GM12875 (cell line): ENCODE measurements around the gene SSNA1.

Experiments used
- H3K4me3 ChIP-seq: one replicate; pipeline ENCODE4 v1.5.1; 2011; ENCODE audit warnings: low read depth, low read length, control low read depth
- TF ChIP-seq, protein P1 (sequence below): IDR thresholded peaks from 2 replicates; pipeline ENCODE4 v1.5.1; 2011; ENCODE audit warnings: low read depth, mild to moderate bottlenecking, control low read depth, inconsistent platforms, low read length, moderate library complexity, borderline replicate concordance; ENCODE audit not compliant: insufficient read depth

The SSNA1 gene

DNA sequence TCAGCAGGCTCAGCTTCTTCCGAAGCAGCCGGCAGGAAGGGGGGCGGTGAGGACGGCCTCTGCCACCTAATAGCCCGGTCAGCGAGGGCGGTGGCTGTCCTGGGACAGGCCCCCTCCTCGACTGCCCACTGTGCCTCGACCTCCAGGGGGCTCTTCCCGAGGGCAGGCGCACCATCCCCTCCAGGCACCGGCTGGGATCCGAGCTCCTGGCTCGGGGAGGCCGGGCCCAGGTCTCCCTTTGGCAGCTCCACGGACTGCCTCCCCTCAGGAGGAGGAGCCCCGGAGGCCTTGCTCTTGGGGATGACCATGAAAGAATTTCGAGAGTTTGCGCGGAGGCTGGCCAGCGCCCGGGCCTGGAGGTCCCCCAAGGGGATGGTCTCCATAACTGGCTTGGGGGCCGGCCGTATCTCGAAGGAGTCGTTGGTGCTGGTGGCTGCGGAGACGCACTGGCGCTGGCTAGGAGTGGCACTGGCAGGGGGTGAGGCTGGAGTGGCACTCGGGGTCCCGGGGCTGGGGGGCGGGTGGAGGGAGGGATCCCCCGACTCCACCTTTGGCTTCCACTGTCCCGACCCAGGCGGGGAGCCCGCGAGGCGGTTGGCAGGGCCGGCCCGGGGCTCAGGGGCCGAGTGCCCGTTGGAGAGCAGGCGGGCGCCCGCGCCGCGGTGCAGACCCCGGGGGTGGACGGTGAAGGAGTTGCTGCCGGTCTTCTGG, 11.1 kb downstream of the SSNA1 start:
- H3K4me3 ChIP-seq: peak overlapping the region; percentile 45
- TF ChIP-seq, protein P1, sequence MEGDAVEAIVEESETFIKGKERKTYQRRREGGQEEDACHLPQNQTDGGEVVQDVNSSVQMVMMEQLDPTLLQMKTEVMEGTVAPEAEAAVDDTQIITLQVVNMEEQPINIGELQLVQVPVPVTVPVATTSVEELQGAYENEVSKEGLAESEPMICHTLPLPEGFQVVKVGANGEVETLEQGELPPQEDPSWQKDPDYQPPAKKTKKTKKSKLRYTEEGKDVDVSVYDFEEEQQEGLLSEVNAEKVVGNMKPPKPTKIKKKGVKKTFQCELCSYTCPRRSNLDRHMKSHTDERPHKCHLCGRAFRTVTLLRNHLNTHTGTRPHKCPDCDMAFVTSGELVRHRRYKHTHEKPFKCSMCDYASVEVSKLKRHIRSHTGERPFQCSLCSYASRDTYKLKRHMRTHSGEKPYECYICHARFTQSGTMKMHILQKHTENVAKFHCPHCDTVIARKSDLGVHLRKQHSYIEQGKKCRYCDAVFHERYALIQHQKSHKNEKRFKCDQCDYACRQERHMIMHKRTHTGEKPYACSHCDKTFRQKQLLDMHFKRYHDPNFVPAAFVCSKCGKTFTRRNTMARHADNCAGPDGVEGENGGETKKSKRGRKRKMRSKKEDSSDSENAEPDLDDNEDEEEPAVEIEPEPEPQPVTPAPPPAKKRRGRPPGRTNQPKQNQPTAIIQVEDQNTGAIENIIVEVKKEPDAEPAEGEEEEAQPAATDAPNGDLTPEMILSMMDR: no peak

DNA sequence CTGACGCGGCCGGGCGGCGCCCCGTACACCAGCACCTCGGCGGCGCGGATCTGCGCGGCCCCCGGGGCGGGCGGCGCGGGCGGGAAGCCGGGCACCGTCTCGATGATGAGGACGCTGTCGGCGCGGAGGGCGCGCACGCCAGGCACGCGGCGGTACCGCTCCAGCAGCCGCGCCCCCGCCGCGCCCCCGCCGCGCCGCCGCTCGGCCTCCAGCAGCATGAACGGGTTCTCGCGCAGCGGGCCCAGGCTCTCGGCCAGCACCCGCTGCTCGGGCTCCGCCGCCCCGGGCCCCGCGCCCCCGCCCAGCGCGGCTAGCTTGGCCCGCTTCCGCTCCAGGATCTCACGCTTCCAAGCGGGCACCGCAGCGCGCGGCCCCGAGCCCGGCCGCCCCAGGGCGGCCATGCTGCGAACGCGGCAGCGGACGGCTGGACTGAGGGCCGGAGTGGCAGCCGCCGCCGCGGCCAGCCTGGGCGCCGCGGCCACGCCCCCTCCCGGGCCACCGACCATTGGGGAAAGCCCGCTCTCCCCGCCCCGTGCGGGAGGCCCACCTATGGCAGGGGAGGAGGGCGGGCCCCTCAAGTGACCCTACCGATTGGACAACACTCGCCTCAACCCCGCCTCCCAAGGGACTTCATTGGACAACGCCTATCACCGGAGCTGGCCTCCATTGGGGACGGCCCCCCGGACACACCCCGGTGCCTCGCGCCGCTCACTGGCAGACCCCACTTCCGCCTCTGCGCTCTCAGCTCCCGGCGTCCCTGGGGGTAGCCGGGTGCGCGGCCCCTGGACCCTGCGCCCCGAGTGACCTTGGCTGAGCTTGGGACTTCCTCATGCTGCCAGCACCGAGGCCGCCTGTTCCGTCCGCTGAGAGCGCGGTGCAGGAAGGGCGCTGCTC, 12.1 kb downstream of the SSNA1 start, which contains the start of gene TPRN:
TSS of gene TPRN (minus strand) at position 431 of the 894 bp plus-strand sequence. CDS start at position 401, 30 bp downstream.
- peak within 1 kb of the TSS; percentile 65 for H3K4me3 ChIP-seq
- TF ChIP-seq, protein P1: no peak

DNA sequence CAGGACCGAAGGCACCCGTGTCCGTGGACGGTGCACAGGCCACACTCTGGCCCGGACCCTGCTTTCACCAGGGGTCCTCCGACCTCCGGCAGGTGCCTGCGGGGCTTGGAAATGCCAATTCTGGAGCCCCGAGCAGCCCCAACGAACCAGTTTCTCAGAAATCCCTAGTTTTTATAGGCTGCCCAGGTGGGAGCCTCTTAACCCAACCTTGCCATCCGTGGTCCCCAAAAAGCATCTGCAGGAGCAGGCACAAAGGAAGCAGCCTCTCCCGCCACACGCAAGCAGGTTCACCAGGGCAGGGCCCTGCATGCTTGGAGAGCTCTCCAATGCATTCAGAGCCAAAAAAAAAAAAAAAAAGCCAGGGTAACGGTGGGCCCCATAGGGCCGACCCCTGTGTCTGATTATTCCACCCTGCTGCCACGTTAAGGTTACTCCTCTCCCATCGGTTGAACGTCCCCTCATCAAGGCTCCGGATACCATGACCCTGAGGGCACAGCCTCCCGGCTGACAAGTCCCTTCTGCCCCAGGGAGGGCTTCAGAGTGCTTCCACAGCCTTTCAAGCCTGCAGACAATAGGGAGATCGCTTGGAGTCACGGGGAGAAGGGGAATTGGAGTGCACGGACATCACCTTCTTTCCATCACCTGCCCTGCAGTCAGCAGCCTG, 12.9 kb downstream of the SSNA1 start:
- H3K4me3 ChIP-seq: peak overlapping the region; percentile 65
- TF ChIP-seq, protein P1: no peak

DNA sequence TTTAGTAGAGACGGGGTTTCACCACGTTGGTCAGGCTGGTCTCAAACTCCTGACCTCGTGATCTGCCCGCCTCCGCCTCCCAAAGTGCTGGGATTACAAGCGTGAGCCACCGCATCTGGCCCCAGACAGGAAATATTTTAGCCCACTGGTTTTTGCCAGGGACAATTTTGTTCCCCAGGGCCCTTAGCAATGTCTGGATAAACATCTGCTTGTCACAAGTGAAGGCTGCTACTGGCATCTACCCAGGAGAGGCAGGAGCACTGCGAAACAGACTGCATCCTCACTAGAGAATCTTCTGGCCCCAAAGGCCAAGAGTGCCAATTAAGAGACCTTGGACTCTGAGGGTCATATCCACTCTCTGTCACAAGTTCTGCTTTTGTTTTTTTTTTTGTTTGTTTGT, 14.5 kb downstream of the SSNA1 start:
- H3K4me3 ChIP-seq: no peak overlapping the region
- TF ChIP-seq, protein P1: no peak

DNA sequence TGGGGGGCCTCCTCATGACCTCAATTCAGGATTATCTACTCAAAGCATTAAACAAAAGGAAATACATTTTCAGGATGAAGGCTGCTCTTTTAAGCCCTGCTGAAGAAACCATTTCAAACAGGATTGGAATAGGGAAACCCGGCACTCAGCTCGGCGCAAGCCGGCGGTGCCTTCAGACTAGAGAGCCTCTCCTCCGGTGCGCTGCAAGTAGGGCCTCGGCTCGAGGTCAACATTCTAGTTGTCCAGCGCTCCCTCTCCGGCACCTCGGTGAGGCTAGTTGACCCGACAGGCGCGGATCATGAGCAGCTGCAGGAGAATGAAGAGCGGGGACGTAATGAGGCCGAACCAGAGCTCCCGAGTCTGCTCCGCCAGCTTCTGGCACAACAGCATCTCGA, 16.3 kb downstream of the SSNA1 start:
- TF ChIP-seq, protein P1: no peak
- peak overlapping the region; percentile 83 for H3K4me3 ChIP-seq

DNA sequence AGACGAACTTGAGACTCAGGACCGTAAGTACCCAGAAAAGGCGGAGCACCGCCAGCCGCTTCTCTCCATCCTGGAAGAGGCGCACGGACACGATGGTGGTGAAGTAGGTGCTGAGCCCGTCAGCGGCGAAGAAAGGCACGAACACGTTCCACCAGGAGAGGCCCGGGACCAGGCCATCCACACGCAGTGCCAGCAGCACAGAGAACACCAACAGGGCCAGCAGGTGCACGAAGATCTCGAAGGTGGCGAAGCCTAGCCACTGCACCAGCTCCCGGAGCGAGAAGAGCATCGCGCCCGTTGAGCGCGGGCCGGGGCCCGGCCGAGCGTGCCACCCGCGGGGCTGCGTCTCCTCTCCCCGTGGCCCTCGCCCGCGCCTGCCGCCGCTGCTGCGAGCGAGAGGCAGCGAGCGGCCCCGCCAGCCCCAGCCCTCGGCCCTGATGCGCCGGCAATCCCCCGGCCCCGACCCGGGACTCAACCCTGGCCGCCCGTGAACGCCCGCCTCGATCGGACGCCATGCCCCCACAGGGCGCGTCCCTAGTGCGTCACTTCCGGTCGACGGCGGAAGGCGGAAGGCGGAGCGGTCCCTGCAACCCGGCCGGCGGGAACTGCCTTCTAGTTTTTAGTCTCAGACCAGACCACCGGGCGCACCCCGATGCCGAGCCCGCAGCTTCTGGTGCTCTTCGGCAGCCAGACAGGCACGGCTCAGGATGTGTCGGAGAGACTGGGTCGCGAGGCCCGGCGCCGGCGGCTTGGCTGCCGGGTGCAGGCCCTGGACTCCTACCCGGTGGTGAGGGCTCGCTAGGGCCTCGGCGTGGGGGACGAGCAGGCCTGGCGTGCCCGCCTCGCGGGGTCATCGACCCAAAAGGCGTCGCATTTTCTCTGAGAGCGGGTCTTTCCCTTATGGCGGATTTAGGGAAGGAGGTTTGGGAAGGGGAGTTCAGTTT, 16.9 kb downstream of the SSNA1 start, which contains the start of the genes NDOR1 and TMEM203:
TSS of gene NDOR1 (plus strand) at position 575 of the 944 bp plus-strand sequence. CDS start at position 653, 78 bp downstream.
TSS of gene TMEM203 (minus strand) at position 523 of the 944 bp plus-strand sequence. CDS start at position 289, 234 bp downstream.
- H3K4me3 ChIP-seq: peak within 1 kb of the TSS; percentile 83
- TF ChIP-seq, protein P1: no peak
